Parathyroid adenoma (tissue), 2 donors: ENCODE results near the gene MRPL2.

Source experiments
- H2AFZ ChIP-seq: fragments of 300-600 bp; sonication (generic); one replicate; pipeline ENCODE4 v1.7.0; 2017; ENCODE audit warnings: antibody characterized with exemption, mild to moderate bottlenecking
- H3K27ac ChIP-seq: fragments of 300-600 bp; sonication (generic); one replicate; pipeline ENCODE4 v1.7.0; 2017
- H3K27me3 ChIP-seq: fragments of 300-600 bp; sonication (generic); one replicate; pipeline ENCODE4 v1.7.0; 2017; ENCODE audit warnings: low read length; ENCODE audit not compliant: control insufficient read depth, insufficient read depth
- H3K36me3 ChIP-seq: fragments of 300-600 bp; sonication (generic); one replicate; pipeline ENCODE4 v1.7.0; 2017; ENCODE audit warnings: low read length; ENCODE audit not compliant: control insufficient read depth, insufficient read depth
- H3K4me1 ChIP-seq: fragments of 300-600 bp; sonication (generic); one replicate; pipeline ENCODE4 v1.7.0; 2017; ENCODE audit warnings: control low read depth
- H3K4me2 ChIP-seq: fragments of 300-600 bp; sonication (generic); one replicate; pipeline ENCODE4 v1.7.0; 2017; ENCODE audit warnings: low read length
- H3K4me3 ChIP-seq: fragments of 300-600 bp; sonication (generic); one replicate; pipeline ENCODE4 v1.7.0; 2017; ENCODE audit warnings: low read depth, low read length
- H3K79me2 ChIP-seq: fragments of 300-600 bp; sonication (generic); one replicate; pipeline ENCODE4 v1.7.0; 2017; ENCODE audit warnings: control low read depth
- H3K9ac ChIP-seq: fragments of 300-600 bp; sonication (generic); one replicate; pipeline ENCODE4 v1.7.0; 2017; ENCODE audit warnings: mild to moderate bottlenecking
- H3K9me3 ChIP-seq: fragments of 300-600 bp; sonication (generic); one replicate; pipeline ENCODE4 v1.7.0; 2017; ENCODE audit warnings: low read length; ENCODE audit not compliant: control insufficient read depth
- TF ChIP-seq, protein P1 (sequence below): fragments of 300-600 bp; sonication (generic); IDR thresholded peaks from one replicate; pipeline ENCODE4 v1.7.0; 2017; ENCODE audit warnings: antibody characterized with exemption, mild to moderate bottlenecking
- donor health status: primary hyperparathyroidism.

MRPL2 gene

DNA sequence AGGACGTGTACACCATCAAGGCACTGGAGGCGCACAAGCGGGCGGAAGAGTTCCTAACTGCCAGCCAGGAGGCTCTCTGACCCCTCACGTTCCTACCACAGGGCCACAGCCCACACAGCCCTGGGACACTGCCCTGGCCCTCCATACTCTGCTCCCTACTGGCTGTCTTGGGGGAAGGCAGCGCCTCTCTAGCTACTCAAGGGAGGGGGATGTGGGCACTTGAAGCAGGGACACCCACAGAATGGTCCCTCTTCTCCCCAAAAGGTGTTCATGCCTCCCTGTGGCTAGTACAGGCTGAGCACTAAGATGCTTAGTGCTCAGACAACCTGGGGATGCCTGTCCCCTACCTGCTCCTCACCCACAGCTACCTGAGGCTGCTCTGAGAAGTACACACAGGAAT, 48.0 kb downstream of the MRPL2 start:
- Histone ChIP-seq H3K4me2 (no peak overlapping the region), H3K27ac (no peak overlapping the region), H3K9me3 (no peaks in the 10 kb centered on the region), H3K4me3 (no peak overlapping the region), H3K4me1 (peaks cover 10% of the 10 kb centered on the region), H3K79me2 (peaks cover 22% of the 10 kb centered on the region), H3K27me3 (no peaks in the 10 kb centered on the region), H3K9ac (no peak overlapping the region), H3K36me3 (no peaks in the 10 kb centered on the region), H2AFZ (no peak overlapping the region)
- TF ChIP-seq, protein P1, sequence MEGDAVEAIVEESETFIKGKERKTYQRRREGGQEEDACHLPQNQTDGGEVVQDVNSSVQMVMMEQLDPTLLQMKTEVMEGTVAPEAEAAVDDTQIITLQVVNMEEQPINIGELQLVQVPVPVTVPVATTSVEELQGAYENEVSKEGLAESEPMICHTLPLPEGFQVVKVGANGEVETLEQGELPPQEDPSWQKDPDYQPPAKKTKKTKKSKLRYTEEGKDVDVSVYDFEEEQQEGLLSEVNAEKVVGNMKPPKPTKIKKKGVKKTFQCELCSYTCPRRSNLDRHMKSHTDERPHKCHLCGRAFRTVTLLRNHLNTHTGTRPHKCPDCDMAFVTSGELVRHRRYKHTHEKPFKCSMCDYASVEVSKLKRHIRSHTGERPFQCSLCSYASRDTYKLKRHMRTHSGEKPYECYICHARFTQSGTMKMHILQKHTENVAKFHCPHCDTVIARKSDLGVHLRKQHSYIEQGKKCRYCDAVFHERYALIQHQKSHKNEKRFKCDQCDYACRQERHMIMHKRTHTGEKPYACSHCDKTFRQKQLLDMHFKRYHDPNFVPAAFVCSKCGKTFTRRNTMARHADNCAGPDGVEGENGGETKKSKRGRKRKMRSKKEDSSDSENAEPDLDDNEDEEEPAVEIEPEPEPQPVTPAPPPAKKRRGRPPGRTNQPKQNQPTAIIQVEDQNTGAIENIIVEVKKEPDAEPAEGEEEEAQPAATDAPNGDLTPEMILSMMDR: no peak

DNA sequence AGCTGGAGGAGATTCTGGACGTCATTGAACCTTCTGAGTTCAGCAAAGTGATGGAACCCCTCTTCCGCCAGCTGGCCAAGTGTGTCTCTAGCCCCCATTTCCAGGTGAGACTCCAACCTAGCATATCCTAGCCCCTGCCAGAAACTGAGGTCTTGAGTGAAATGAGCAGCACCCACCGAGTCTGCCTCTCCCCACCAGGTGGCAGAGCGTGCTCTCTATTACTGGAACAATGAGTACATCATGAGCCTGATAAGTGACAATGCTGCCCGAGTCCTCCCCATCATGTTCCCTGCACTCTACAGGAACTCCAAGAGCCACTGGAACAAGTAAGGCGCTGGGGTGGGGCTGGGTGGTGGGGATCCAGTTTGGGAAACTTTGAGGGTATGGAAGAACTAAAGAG, 50.1 kb downstream of the MRPL2 start:
- Histone ChIP-seq H2AFZ (no peak overlapping the region), H3K79me2 (peaks cover 1% of the 10 kb centered on the region), H3K27ac (no peak overlapping the region), H3K27me3 (no peaks in the 10 kb centered on the region), H3K36me3 (no peaks in the 10 kb centered on the region), H3K9ac (no peak overlapping the region), H3K4me1 (no peaks in the 10 kb centered on the region), H3K4me3 (no peak overlapping the region), H3K9me3 (no peaks in the 10 kb centered on the region), H3K4me2 (no peak overlapping the region)
- TF ChIP-seq, protein P1: peak; percentile 53

DNA sequence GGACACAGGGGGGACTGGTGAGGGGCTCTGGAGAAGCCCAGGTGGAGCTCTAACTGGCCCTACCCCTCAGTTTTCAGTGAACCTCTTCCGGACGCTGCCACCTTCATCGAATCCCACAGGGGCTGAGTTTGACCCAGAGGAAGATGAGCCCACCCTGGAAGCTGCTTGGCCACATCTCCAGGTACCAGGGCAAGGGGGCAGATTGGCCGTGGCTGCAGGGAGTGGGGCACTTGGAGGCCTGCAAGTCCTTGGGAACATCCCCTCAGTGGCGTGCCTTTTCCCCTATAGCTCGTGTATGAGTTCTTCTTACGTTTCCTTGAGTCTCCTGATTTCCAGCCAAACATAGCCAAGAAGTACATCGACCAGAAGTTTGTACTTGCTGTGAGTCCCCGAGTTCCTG, 52.1 kb downstream of the MRPL2 start:
- Histone ChIP-seq H3K27ac (no peak overlapping the region), H3K4me3 (no peak overlapping the region), H3K27me3 (no peaks in the 10 kb centered on the region), H3K9me3 (no peaks in the 10 kb centered on the region), H3K79me2 (no peaks in the 10 kb centered on the region), H3K36me3 (no peaks in the 10 kb centered on the region), H3K4me2 (no peak overlapping the region), H3K4me1 (no peaks in the 10 kb centered on the region), H3K9ac (no peak overlapping the region), H2AFZ (no peak overlapping the region)
- TF ChIP-seq, protein P1: no peak

DNA sequence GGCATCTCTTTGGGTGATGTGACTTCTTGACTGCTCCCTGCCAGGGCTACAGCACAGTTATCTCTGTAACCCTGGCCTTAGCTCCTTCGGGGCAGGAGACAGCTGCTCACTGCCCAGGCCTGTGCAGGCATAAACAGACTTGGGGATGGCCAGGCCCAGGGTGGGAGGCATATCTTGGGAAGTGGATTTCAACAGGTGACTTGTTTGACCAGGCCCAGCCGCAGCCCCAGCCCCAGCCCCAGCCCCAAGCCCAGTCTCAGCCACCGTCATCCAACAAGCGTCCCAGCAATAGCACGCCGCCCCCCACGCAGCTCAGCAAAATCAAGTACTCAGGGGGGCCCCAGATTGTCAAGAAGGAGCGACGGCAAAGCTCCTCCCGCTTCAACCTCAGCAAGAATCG, 53.0 kb downstream of the MRPL2 start:
- Histone ChIP-seq H3K4me3 (no peak overlapping the region), H3K27ac (no peak overlapping the region), H3K79me2 (peaks cover 2% of the 10 kb centered on the region), H3K4me2 (no peak overlapping the region), H3K4me1 (no peaks in the 10 kb centered on the region), H3K9me3 (no peaks in the 10 kb centered on the region), H3K27me3 (no peaks in the 10 kb centered on the region), H3K36me3 (no peaks in the 10 kb centered on the region), H3K9ac (no peak overlapping the region), H2AFZ (no peak overlapping the region)
- TF ChIP-seq, protein P1: no peak

DNA sequence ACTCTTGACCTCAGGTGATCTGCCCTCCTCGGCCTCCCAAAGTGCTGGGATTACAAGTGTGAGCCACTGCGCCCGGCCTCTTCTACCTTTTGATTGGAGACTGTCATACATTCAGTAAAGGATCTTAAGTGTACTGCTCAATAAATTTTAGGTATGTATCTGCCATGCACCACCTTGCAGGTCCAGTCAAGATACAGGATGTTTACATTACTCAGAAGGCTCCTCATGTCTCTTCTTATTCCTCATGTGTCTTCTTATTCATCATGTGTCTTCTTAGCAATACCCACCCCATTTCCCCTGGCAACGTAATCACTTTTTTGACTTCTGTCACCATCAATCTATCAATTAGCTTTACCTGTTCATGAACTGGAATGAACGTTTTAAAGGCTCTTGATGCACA, 53.4 kb downstream of the MRPL2 start:
- H3K27me3 ChIP-seq: no peaks in the 10 kb centered on the region
- TF ChIP-seq, protein P1: no peak
- H3K9ac ChIP-seq: no peak overlapping the region
- H3K79me2 ChIP-seq: peaks cover 2% of the 10 kb centered on the region
- no peak overlapping the region for H2AFZ ChIP-seq
- H3K4me3 ChIP-seq: no peak overlapping the region
- H3K27ac ChIP-seq: no peak overlapping the region
- H3K36me3 ChIP-seq: no peaks in the 10 kb centered on the region
- H3K9me3 ChIP-seq: no peaks in the 10 kb centered on the region
- H3K4me2 ChIP-seq: no peak overlapping the region
- H3K4me1 ChIP-seq: no peaks in the 10 kb centered on the region
